NK-92 treated with Interleukin-12 subunit alpha and Interleukin-12 subunit beta, amount 100 ng/mL, for 24 hours (cell line): ENCODE measurements around the gene INSC.
A peak's percentile ranks its signal among the peaks of the same experiment; 100 is the strongest.

ENCODE experiments used
- DNase-seq: peaks from one replicate; lab custom pipeline; 2025; lab: John Stamatoyannopoulos, UW

INSC gene

DNA sequence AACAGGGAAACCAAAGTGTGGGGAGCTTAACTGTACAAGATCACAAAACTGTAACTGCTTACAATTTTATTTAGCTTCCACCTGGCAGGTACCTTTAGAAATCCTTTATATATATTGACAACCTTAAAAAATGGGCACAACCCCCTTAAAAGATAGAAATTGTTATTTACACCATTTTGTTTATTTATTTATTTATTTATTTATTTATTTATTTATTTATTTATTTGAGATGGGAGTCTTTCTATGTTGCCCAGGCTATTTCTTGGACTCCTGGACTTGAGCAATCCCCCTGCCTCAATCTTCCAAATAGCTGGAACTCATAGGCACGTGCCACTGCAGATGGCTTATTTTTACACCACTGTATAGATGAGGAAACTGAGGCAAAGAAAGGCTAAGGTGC lies 74.5 kb downstream of the INSC start:
- no peak for DNase-seq

DNA sequence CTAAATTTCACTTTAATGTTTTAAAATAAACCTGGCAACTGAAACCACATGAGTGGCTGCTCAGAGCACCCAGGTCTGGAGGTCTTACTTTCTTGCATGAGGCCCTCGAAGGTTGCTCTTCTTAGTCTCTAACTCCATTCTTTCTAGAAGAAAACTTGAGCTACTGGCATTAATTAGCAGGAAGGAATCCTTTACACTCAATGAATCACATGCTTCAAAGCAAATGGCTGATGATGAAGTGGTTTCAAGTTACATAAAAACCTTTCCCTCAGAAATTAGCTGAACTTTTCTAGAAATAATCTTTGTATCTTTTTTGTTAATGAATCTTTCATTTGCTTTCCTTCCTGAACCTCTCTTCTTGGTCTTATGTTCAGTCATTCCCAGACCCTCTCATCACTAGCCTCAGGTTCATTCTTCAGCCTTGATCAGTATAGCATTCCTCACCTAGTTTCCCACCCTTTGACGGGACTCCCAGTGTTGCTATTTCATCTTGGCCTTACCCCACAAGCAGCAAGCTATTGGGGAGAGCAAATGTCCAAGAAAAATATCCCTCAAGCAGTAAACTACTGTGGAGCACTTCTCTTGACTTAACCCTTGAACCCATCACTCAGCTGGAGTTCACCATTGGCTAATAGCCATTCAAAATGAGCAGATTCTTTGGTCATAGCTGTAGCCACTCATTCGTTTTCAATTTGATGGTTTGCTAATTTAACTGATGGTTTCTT lies 75.1 kb downstream of the INSC start:
- no peak for DNase-seq

DNA sequence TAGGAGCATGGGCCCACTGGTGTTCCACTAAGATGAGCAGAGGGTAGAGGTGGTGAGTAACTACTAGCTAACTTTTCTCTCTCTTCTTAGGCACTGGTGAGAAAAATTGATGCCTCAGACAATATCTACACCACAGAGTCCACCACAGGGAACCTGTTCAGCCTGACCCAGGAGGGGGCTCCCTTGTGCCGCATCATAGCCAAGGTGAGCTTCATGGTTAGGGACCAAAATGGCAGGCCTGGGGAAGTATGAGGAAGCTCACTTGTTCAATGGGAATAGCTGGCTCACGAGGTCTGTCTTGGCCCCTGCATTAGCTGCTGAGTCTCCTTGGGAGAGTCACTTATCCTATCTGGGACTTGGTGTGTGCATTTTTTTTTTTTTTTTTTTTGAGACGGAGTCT lies 75.9 kb downstream of the INSC start:
- no peak for DNase-seq

DNA sequence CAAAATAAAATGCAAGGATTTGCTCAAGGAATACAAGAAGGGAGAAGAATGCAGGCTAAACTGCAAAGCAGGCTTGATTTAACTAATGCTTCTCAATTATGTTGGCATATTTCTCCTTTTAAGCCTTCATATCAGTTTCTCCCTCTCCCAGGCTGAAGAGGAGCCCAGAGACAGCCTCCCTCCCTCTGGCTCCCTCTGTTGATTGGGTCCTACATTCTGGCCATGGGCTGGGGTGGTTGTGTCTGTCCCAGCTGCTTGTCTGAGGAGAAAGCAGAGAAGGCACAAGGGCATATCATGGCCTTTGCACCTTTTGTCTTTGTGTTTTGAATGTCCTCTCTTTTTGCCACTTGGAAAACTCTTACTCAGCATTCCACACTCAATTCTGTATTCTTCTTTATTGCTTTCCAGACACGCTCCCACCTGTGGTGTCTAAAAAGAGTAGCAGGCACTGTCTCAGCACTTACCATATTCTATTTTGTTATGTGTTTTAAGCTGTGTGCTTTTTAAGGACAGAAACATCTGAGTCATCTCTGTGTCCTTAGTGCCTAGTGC lies 77.4 kb downstream of the INSC start:
- no peak for DNase-seq

DNA sequence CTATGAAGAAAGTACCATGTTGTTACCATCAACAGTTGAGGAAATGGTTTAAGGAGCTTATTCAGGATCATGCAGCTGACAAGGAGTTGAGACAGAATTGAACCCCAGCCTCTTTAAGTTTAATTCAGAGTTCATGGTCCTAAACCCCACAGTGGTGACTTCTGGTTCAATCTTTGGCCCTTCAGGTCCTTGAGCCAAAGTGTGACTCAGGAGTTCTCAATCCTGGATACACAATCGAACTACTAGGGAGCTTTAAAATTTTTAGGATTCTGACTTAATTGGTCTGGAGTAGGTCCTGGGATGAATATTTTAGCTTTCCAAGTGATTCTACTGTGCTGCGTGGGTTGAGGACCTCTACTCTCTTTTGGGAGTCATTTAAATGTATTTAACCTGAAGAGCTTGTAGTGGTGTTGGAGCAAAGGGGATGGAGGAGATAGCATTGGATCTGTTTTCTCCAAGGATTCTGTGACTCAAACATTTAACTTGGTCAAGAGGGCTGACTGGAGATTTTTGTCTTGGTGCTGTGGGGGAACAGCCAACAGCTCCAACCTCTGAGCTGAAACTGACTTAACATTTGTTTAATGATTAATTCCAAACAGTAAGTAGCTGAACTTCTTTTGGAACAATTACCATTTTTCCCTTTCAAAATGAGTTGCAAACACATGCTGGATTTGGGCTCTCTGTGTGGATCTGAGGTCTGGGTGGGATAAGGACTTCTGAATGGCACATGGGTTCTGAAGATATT lies 80.1 kb downstream of the INSC start:
- no peak for DNase-seq

DNA sequence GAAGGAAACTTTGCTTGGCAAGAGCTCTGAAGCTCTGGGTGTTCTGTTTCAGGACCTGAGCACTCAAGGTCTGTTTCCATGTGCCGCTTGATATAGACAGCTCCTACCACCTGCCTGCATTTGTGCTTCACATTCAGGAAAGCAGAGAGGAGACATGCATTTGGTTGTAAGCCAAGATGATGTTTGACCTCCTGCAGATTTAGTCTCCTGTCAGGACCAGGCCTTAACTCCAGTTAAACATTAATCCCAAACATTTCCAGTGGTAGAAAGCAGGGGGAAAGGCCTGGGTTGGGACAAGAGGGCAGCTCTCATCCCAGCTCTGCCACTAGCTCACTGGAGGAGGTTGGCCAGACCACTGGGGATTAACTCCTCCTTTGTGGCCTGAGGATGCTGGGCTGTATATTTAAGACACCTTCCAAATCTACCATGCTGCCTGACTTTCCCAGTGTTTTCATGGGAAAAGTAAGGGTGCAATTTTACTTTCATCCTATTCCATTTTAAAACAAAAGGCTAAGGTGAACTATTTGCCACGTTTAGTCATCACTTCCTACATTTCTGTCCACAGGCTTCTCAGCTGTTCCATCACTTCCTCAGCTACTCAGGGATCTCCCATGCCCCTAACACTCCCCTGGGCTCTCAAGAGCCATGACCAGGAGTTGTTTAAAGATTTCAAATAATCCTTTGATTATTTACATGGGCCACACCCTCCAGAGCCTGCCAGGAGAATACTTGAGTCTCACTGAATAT lies 80.9 kb downstream of the INSC start:
- no peak for DNase-seq

DNA sequence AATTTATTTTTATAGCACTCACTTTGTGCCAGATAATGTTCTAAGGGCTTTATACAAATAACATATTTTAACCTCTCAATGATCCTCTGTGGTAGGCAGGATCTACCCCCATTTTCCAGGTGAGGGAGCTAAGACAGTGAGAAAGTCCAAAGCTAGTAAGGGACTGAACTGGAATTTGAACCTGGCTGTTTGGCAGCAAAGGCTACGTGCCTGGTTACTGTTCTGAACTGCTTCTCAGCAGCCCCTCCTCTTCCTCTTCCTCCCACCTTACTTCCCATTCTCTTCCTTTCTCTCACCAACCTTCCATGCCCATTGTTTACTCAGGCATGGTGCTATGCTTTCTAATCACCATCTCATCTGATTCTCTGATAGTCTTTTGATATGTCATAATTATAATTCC lies 82.0 kb downstream of the INSC start:
- no peak for DNase-seq

DNA sequence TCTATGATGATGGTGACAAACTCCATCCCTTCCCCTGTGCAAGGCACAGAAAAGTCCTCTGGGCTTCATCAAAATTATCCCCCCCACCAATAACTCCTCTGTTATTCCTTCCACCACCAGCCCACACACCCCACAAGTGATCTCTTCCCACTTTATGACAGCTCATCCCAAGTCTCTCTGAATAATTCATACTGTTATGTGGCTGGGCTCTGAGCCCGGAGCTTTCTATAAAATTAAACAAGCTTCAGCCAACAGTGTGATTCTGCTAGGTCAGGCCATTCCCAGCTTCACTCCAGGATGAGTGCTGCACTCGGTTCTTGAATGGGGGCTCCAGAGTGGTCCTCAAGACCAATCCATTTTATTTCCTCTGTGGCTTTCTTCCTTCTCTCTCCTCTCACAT lies 83.0 kb downstream of the INSC start:
- DNase-seq = no peak

DNA sequence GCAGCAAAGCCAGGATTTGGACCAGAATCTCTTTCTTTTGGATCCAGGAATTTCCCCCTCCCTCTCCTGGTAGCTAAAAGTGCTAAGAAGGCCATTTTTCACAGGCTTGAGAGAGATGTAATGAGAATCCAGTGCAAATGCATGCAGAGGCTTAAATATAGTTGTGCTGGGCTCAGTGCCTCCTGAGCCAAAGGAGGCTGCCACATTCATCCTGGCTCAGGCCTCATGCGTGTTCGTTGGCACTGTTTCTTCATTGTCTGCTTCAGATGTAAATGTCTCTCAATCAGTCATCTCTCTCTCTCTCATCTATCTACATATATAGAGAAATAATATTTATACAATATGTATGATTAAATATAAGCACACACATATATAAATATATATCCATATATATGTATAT lies 83.6 kb downstream of the INSC start:
- no peak for DNase-seq

DNA sequence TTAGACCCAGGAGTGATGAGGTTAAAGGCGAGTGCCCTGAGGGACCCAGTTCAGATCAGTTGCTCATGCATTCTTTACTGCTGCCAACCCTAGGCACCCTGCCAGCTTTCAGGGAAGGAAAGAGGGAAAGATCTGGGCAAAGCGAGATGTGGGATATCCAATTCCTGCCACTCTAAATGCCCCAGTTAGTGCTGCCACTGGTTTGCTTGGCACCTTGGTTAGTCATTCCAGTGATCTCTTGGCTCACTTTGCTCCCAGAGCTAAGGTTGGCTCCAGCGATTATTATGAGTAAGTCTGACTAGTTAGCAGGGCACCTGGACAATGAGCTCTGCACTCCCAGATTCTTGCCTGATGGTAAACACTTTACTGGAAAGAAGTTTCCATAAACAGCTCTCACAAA lies 85.0 kb downstream of the INSC start:
- DNase-seq = no peak

DNA sequence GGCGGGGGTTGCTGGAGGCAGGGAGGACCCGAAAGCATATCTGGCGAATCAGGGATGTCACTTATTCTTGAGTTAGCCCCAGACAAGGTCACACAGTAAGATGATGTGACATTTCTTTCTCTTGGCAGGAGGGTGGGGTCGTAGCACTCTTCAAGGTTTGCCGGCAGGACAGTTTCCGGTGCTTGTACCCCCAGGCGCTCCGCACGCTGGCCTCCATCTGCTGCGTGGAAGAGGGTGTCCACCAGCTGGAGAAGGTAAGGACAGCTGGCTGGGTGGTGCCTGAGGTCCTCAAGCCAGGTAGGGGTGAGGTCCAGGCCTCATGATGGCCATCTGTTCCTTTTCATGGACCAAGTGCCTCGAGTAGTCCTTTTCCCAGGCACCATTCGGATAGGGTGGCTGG lies 86.0 kb downstream of the INSC start:
- DNase-seq = no peak

DNA sequence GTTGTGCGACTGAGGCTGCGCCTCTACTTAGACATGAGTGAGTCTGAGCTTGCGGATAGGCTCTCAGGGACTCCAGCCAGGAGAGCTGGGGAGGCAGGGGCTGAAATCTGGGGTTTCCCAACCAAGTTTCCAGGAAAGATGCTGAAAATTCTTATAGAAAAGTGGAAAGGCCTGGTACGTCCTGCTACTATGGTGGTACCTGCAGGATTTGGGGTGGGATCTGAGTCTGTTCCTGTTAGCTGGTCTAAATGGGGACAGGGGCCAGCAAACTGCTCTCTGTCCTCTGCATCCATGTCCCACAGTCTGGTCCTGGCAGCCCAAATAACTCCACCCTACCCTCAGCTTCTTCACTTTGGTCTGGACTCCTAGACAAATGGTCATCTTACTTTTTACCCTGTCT lies 86.9 kb downstream of the INSC start:
- DNase-seq = no peak

DNA sequence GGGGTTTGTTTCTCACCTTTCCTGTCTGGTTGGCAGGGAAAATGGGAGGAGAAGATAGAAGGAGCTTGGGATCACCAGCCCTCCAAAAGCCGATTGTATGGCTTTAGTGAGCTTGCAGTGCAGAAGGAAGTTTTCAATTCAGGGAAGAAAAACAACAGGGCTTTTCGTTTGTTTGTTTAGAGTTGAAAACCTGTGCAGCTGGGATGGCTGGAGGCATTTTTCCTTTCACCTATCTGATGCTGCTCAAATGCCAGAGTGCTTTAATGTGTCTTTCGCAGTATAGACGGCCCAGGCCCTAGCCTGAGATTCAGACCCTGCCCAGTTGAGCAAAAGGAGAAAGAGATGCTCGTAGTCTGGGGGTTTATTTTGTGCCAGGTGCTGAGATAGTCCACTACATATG lies 87.9 kb downstream of the INSC start:
- no peak for DNase-seq

DNA sequence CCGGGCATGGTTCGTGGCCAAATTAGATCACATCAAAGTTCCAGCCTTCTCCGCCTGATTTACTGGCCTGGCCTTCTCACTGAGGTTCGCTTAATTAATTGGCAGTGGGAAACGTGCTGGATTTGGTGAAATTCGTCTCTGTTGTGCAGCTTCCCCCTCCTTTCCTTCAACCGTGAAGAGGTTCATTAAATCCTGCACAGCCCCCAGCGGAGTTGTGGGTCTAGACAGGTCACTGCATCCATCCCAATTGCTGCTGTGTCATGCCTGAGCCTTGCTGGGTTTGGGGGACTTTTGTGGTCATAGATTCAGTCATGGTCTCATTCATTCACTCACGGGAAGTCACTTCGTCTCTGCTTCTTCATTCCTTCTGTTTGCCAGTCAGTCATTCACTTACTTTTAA lies 90.0 kb downstream of the INSC start:
- DNase-seq = no peak

DNA sequence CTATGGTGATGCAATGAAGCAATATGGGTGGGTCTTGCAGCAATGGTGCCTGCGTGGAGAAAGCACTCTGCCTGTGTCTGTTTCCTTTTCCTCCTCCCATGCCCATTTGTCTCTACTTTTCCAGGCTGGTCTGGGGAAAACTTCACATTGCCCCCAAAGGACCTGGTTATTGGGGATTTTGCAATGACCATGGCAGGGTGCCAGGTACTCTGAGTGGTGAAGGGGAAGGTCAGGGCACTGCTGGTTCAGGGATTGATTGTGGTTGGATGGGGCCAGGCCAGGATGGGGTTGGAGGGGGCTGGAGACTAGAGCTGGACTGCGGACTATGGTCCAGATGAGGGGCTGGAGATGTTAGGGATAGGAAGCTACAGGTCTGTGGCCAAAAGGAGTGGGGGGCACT lies 92.1 kb downstream of the INSC start:
- DNase-seq = no peak

DNA sequence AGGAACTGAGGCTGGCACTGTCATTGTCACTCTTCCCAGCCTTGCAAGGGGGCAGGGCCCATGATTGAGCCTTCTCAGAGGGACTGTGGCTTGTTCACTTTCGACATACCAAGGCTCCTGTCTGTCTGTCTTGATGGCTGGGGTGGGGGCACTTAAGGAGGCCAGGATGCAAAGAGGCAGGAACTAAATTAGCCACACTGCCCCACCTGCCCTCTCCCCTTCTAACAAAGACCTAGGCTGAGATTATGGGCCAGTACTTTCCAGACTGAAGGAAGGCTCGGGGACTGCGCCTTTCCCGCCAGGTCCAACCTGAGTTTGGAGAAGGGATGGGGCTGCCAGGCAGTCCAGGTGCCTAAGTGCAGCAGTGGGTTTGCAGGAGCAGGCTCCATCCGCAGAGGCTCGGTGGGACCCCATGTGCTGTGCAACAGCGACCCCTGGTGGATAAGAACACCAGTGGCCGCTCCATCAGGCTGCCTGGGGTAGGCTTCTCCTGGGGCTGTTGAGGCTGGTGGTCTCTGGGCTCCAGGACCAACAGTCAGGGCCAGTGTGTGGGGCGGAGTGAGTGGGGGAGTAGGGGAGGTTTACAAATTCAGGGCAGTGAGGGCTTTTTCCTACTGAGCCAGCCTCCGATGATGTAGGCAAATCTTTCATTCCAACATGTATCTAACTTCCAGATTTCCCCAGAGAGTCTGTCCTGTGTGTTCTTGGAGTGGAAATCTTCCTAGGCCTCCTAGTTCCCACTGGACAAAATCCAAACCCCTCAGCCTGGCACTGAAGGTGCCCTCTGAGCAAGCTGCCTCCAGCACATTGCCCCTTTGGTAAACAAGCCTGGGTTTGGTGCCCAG lies 93.9 kb downstream of the INSC start:
- peak; percentile 54 for DNase-seq

DNA sequence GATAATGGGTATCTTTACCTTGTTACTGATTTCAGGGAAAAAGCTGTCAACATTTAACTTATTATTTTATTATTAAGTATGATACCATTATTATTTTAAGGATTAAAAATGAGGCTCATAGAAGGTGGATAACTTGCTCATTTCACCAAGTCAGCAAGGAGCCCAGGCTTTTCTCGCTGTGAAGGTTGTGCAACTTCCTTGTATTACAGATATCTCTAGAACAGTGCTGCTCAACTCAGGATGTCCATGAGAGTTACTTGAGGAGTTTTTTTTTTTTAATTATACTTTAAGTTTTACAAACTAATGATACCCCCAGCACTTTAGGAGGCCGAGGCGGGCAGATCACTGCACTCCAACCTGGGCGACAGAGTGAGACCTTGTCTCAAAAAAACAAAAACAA lies 98.2 kb downstream of the INSC start:
- DNase-seq = no peak

DNA sequence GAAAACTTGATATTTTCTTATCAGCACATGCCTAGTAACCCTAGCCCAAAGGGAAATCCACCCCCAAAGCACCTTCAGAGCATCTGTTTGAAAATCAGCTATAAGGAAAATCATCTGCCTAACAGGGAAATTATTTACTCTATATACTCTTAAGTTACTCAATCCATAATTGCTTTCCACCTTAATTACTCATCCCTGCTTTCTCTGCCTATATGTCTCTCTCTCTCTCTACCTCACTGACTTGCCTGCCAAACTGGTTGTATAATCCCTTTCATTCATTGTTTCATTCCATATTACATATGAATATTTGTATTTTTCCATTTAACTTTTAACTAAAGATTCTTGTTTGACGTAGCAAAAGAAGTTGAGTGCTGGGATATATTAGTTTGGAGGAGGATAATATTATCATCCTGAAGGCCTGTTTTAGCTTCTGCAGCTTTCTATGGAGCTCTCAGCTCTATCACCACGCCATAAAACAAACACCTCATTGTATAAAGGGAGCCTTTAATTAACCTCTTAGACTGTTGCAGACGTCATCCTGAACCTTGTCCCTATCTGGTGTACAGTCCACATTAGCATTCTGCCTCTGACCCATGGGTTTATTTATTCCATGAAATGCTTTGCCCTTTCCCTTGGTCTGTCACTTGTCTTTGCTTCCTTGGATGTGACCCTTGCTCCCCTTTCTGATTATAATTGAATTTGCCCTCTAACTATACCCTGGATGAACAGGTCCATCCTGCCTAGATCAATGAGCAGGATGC lies 98.9 kb downstream of the INSC start:
- no peak for DNase-seq

DNA sequence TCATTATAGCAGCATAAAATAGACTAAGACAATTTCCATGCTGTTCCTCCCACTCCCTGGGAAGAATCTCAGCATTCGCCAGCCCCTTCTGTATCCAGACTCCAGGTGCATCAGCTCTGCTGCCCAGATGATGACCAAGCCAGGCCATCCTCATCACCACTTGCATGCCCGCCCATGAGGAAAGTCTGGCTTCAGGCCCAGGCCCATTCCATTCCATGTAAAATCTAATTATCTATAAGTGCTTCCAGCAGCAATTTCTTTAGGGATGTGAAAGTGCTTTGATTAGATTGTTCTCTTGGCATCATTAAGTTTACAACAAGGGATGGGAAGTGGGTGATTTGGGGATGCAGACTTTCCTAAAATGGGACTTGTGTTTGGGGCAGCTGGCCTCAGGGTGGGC lies 100.3 kb downstream of the INSC start:
- no peak for DNase-seq

DNA sequence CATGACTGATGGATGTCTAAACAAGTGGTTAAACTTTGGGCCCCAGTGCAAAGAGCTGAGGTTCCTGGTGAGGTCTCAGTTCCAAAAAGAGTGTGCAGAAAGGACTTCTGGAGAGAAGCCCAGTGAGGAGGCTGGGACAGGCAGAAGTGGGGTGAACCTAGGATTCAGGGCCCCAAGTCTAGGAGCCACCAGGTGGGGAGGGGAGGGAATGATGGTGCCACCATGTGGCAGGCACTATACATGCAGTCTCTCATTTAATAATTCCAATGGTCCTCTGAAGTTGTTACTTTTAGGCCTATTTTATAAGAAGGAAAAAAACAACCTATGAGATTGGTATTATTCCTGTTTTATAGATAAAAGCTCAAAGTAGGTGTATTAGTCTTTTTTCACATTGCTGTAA lies 102.0 kb downstream of the INSC start:
- no peak for DNase-seq

DNA sequence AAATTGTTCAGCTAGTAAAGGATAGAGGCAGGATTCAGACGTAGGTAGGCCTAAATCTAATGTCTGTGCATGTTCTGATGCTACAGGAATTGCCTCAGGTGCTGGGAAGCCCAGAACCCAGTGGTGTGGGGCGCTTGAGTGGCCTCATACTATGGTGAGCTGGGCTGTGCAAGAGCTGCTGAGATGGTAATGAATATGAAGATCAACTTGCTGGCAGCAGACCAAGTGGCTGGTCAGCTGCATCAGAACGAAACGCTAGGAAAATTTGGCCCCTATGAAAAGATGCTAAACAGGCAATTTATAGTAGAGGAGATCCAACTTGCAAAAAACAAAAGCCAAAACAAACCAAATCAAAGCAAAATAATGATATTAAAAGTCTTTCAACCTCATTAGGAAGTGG lies 102.7 kb downstream of the INSC start:
- DNase-seq = no peak
